K562 (cell line): ENCODE data around the gene CMTM4. TPM values are rescaled to one million over a fixed set of nuclear protein-coding genes. Genes with fewer than 3 reads are reported as not detected.
"Not testable (repeated sequence)": the region's sequence is repeated elsewhere in the genome, so short reads cannot be mapped to it uniquely, and the experiment has no call there.

Experiments
- ATAC-seq: fragments of 200-7000 bp; cut with Tn5 transposase; 3 replicates; pipeline ENCODE4 v1.9.1; 2020; ENCODE audit warnings: moderate library complexity
- BruUV-seq: library from RNA; stranded (reverse); fragments of 400-500 nt; replicated peaks from 2 replicates; lab custom pipeline; 2021; lab: Mats Ljungman, UMichigan
- CTCF ChIA-PET: fragments of 300-600 bp; formaldehyde crosslinking; extraction: SDS; loops from one replicate; lab custom pipeline; 2021; ENCODE audit warnings: low intra/inter-chr PET ratio; lab: Yijun Ruan, JAX
- POLR2A ChIA-PET: fragments of 300-600, 350-650 bp; sonication (Branson Sonifier 250); formaldehyde crosslinking; extraction: SDS; loops from one replicate; lab custom pipeline; 2021; ENCODE audit warnings: antibody characterized with exemption, inconsistent platforms; lab: Yijun Ruan, JAX
- DNase-seq, 4 experiments: peaks; one replicate each; pipeline versions ENCODE4 v3.0.0 to v3.0.0-alpha.2; 2011 to 2018; ENCODE audit warnings: low spot score in 3 of 4, mixed read lengths in 3 of 4; ENCODE audit errors: extremely low read depth in 1 of 4
- FAIRE-seq: peaks from 2 replicates; lab custom pipeline; 2011; peaks lifted over from hg19 to GRCh38; lab: Jason Lieb, UNC
- H2AFZ ChIP-seq: 2 replicates; pipeline ENCODE4 v1.6.0; 2011; ENCODE audit warnings: low read depth, low read length, control low read depth, inconsistent platforms
- H3K27ac ChIP-seq: fragments of 200-600 bp; 3 replicates; pipeline ENCODE4 v1.8.0; 2011; ENCODE audit warnings: low read depth, mild to moderate bottlenecking, control low read depth, inconsistent platforms, low read length, moderate library complexity, mixed read lengths; ENCODE audit errors: extremely low read depth
- H3K27me3 ChIP-seq, 2 experiments: fragments of 300-600 bp in 1 of 2; 2 replicates in 1 of 2; 3 replicates in 1 of 2; pipeline versions ENCODE4 v1.6.0 to v1.8.0; 2011; ENCODE audit warnings: inconsistent platforms in 2 of 2, low read length in 2 of 2, mild to moderate bottlenecking in 1 of 2, mixed read lengths in 1 of 2, moderate library complexity in 1 of 2; ENCODE audit not compliant: control insufficient read depth in 2 of 2, insufficient read depth in 2 of 2
- H3K36me3 ChIP-seq: fragments of 300-600 bp; 3 replicates; pipeline ENCODE4 v1.8.0; 2011; ENCODE audit warnings: mild to moderate bottlenecking, low read length, inconsistent platforms; ENCODE audit not compliant: control insufficient read depth, insufficient read depth
- H3K4me1 ChIP-seq, 2 experiments: fragments of 200-600 bp in 1 of 2; replicated peaks in 1 of 2; 2 replicates in 1 of 2; 3 replicates in 1 of 2; pipeline versions ENCODE4 v1.5.1 to v1.8.0; 2011; ENCODE audit warnings: inconsistent platforms in 2 of 2, low read length in 2 of 2, mild to moderate bottlenecking in 1 of 2, mixed read lengths in 1 of 2, moderate library complexity in 1 of 2; ENCODE audit not compliant: control insufficient read depth in 2 of 2, insufficient read depth in 2 of 2
- H3K4me2 ChIP-seq: 2 replicates; pipeline ENCODE4 v1.6.1; 2011; ENCODE audit warnings: low read length, control low read depth, inconsistent platforms, mixed read lengths; ENCODE audit not compliant: insufficient read depth
- H3K4me3 ChIP-seq: fragments of 200-600 bp; sonication (generic), shearing (Covaris generic); 2 replicates; pipeline ENCODE4 v1.5.1; 2016; ENCODE audit warnings: control low read depth, inconsistent platforms
- H3K79me2 ChIP-seq: fragments of 200-600 bp; 3 replicates; pipeline ENCODE4 v1.8.0; 2011; ENCODE audit warnings: low read length, inconsistent platforms; ENCODE audit not compliant: control insufficient read depth, insufficient read depth
- H3K9ac ChIP-seq, 2 experiments: 2 replicates each; pipeline versions ENCODE4 v1.6.0 to v1.6.1; 2011; ENCODE audit warnings: low read depth in 2 of 2, low read length in 2 of 2, control low read depth in 1 of 2, inconsistent platforms in 1 of 2, mild to moderate bottlenecking in 1 of 2, mixed read lengths in 1 of 2; ENCODE audit not compliant: insufficient read depth in 1 of 2
- H3K9me1 ChIP-seq: one replicate; pipeline ENCODE4 v1.6.0; 2011; ENCODE audit warnings: inconsistent platforms, mild to moderate bottlenecking, low read length, moderate library complexity; ENCODE audit not compliant: control insufficient read depth, insufficient read depth
- H3K9me3 ChIP-seq: replicated peaks from 2 replicates; pipeline ENCODE4 v1.5.1; 2011; ENCODE audit warnings: low read depth, low read length, inconsistent platforms; ENCODE audit not compliant: control insufficient read depth, insufficient read depth
- H4K20me1 ChIP-seq: replicated peaks from 2 replicates; pipeline ENCODE4 v1.6.1; 2011; ENCODE audit warnings: low read length, inconsistent platforms, mixed read lengths; ENCODE audit not compliant: control insufficient read depth, insufficient read depth
- GTF2E2 ChIP-seq: fragments of 200-800 bp; sonication (Bioruptor generic); IDR thresholded peaks from 2 replicates; pipeline ENCODE4 v1.6.1; 2016; ENCODE audit warnings: missing genetic modification characterization, missing compliant biosample characterization
- LARP7 ChIP-seq: fragments of 450-650 bp; IDR thresholded peaks from 2 replicates; pipeline ENCODE4 v1.6.1; 2016
- PHB2 ChIP-seq: fragments of 450-650 bp; IDR thresholded peaks from 2 replicates; pipeline ENCODE4 v1.6.1; 2017; ENCODE audit warnings: low read depth
- SMARCA5 ChIP-seq: fragments of 450-650 bp; IDR thresholded peaks from 2 replicates; pipeline ENCODE4 v1.6.1; 2016
- ZNF316 ChIP-seq: fragments of 450-650 bp; IDR thresholded peaks from 2 replicates; pipeline ENCODE4 v1.6.1; 2016
- WGBS: fragments of 100-300 bp; shearing (Covaris generic); methylation state at CpG from one replicate; pipeline ENCODE4 v1.1.6; 2016; ENCODE audit warnings: low coverage, mixed read lengths; ENCODE audit not compliant: insufficient coverage; ENCODE audit errors: missing lambda C conversion rate; 5-methylcytosine and 5-hydroxymethylcytosine counted together
- in situ Hi-C: fragments of 300-500 bp; cut with MboI; formaldehyde crosslinking; loops from 4 replicates; pipeline ENCODE4 v1.15.0; 2018; ENCODE audit warnings: inconsistent platforms, mixed read lengths
- intact Hi-C: fragments of 100-400 bp; cut with micrococcal nuclease; formaldehyde crosslinking; loops from 2 replicates; pipeline ENCODE4 v1.14.2; 2022
- polyA plus RNA-seq, 8 experiments: library from polyadenylated mRNA; depleted of rRNA in 4 of 8; stranded (reverse) in 5 of 8; unstranded in 3 of 8; fragments of >200 nt; fragmentation: Nextera tagmentation in 2 of 8; fragmentation: Illumina TruSeq in 1 of 8; extraction: Ambion mirVana in 2 of 8; extraction: Trizol in 1 of 8; gene quantifications; 2 replicates each; pipeline versions ENCODE4 v1.2.1 to v1.2.3, GENCODE V29; 2011 to 2014; ENCODE audit warnings: inconsistent platforms in 1 of 8, missing spikeins in 1 of 8
- total RNA-seq, 7 experiments: library from RNA; depleted of rRNA in 6 of 7; stranded (reverse); fragments of >200 nt in 6 of 7; fragmentation: Illumina TruSeq in 2 of 7; extraction: Trizol in 2 of 7; gene quantifications; 2 replicates each; pipeline versions ENCODE4 v1.2.1 to v1.2.3, GENCODE V29; 2011 to 2021; ENCODE audit warnings: low replicate concordance in 1 of 7
- TF ChIP-seq, protein P1 (sequence below): fragments of 450-650 bp; IDR thresholded peaks from 2 replicates; pipeline ENCODE4 v1.6.1; 2016; ENCODE audit warnings: low read depth
- TF ChIP-seq, protein P2 (sequence below), 2 experiments: fragments of 450-650 bp; IDR thresholded peaks; 2 replicates each; pipeline ENCODE4 v1.6.1; 2016

Gene CMTM4
- total and polyA plus RNA-seq, 9 of the 15 experiments (the other 6 are each of a cell fraction or from before 2014, with no cell fraction given), result 2.0 to 21.3 (median 12.5) TPM

DNA sequence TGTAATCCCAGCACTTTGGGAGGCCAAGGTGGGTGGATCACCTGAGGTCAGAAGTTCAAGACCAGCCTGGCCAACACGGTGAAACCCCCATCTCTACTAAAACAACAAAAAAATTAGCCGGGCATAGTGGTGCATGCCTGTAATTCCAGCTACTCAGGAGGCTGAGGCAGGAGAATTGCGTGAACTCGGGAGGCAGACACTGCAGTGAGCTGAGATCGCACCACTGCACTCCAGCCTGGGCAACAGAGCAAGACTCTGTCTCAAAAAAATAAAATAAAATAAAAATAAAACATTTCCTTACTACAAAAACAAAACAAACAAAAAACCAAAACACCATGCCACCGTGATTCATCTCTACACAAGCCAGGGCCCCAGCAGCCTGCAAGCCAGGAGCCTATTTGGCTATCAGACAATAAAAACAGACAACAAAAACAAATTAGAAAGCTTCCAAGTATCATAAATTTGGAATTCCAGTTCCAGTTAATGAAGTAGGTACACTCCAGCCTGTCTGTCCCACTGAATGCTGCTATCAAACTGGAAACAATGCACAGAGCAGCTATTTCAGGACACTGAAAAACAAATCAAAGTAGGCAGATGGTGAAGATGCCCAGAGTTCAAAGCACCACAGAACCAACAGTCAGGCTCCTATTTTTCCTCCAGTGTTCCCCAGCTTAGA is 34.7 kb downstream of the CMTM4 start:
- intact Hi-C loops, result loop anchor here (2.0 to 5.0 kb wide), 2 partner anchors 80 to 211 kb away; no protein-coding TSS in a partner anchor
- Histone ChIP-seq H3K79me2 (peaks cover 20% of the 10 kb centered on the region), H3K4me1 (peaks cover 19 to 30% of the 10 kb centered on the region in 2 experiments; a peak in 4 of 5 replicates), H3K9ac (peak overlapping the region in 1 of 2 experiments; percentile 57; a peak in 1 of 4 replicates), H3K27ac (peak overlapping the region; percentile 77)
- TF ChIP-seq, protein P1, sequence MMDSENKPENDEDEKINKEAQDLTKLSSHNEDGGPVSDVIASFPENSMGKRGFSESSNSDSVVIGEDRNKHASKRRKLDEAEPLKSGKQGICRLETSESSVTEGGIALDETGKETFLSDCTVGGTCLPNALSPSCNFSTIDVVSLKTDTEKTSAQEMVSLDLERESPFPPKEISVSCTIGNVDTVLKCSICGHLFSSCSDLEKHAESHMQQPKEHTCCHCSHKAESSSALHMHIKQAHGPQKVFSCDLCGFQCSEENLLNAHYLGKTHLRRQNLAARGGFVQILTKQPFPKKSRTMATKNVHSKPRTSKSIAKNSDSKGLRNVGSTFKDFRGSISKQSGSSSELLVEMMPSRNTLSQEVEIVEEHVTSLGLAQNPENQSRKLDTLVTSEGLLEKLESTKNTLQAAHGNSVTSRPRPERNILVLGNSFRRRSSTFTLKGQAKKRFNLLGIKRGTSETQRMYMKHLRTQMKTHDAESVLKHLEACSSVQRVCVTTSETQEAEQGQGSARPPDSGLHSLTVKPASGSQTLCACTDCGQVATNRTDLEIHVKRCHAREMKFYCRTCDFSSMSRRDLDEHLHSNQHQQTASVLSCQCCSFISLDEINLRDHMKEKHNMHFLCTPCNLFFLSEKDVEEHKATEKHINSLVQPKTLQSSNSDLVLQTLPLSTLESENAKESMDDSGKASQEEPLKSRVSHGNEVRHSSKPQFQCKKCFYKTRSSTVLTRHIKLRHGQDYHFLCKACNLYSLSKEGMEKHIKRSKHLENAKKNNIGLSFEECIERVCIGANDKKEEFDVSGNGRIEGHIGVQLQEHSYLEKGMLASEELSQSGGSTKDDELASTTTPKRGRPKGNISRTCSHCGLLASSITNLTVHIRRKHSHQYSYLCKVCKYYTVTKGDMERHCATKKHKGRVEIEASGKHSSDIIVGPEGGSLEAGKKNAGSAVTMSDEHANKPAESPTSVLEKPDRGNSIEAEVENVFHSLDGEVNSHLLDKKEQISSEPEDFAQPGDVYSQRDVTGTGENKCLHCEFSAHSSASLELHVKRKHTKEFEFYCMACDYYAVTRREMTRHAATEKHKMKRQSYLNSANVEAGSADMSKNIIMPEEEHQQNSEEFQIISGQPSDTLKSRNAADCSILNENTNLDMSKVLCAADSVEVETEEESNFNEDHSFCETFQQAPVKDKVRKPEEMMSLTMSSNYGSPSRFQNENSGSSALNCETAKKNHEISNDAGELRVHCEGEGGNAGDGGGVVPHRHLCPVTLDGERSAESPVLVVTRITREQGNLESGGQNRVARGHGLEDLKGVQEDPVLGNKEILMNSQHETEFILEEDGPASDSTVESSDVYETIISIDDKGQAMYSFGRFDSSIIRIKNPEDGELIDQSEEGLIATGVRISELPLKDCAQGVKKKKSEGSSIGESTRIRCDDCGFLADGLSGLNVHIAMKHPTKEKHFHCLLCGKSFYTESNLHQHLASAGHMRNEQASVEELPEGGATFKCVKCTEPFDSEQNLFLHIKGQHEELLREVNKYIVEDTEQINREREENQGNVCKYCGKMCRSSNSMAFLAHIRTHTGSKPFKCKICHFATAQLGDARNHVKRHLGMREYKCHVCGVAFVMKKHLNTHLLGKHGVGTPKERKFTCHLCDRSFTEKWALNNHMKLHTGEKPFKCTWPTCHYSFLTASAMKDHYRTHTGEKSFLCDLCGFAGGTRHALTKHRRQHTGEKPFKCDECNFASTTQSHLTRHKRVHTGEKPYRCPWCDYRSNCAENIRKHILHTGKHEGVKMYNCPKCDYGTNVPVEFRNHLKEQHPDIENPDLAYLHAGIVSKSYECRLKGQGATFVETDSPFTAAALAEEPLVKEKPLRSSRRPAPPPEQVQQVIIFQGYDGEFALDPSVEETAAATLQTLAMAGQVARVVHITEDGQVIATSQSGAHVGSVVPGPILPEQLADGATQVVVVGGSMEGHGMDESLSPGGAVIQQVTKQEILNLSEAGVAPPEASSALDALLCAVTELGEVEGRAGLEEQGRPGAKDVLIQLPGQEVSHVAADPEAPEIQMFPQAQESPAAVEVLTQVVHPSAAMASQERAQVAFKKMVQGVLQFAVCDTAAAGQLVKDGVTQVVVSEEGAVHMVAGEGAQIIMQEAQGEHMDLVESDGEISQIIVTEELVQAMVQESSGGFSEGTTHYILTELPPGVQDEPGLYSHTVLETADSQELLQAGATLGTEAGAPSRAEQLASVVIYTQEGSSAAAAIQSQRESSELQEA, result 0 out of 2 replicates have a peak, but pooled peaks have one; percentile 24
- 0 out of 2 replicates have a peak, but pooled peaks have one; percentile 38 for TF ChIP-seq LARP7
- TF ChIP-seq SMARCA5, result 0 out of 2 replicates have a peak, but pooled peaks have one; percentile 25
- 0 out of 2 replicates have a peak, but pooled peaks have one; percentile 3 for TF ChIP-seq ZNF316
- 0 out of 2 replicates have a peak, but pooled peaks have one; percentile 3 for TF ChIP-seq GTF2E2 (tag)
- TF ChIP-seq PHB2, result 0 out of 2 replicates have a peak, but pooled peaks have one; percentile 14
- TF ChIP-seq, protein P2, sequence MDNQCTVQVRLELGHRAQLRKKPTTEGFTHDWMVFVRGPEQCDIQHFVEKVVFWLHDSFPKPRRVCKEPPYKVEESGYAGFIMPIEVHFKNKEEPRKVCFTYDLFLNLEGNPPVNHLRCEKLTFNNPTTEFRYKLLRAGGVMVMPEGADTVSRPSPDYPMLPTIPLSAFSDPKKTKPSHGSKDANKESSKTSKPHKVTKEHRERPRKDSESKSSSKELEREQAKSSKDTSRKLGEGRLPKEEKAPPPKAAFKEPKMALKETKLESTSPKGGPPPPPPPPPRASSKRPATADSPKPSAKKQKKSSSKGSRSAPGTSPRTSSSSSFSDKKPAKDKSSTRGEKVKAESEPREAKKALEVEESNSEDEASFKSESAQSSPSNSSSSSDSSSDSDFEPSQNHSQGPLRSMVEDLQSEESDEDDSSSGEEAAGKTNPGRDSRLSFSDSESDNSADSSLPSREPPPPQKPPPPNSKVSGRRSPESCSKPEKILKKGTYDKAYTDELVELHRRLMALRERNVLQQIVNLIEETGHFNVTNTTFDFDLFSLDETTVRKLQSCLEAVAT (IDR thresholded peaks at IDR 0.05), result 0 out of 4 replicates have a peak, but pooled peaks of 1 of the 2 experiments have one; percentile 38
- 59% methylated on average over 6 of the region's 6 CpGs for WGBS
- H3K9me3 ChIP-seq, H3K9me1 ChIP-seq, H2AFZ ChIP-seq, ATAC-seq, H3K4me3 ChIP-seq, H3K36me3 ChIP-seq, BruUV-seq, H3K27me3 ChIP-seq, H4K20me1 ChIP-seq, DNase-seq, in situ Hi-C loops, H3K4me2 ChIP-seq, FAIRE-seq: not testable (repeated sequence)
- ChIA-PET POLR2A (interaction anchor here (0.6 to 1.9 kb wide), 13 partner anchors 10 to 836 kb away, joined by 3 to 15 read pairs (median 4); partner anchors contain the start of genes CMTM4 and PDP2), CTCF (interaction anchor here (0.6 kb wide), 1 partner anchor 35 kb away, joined by 3 read pairs; no protein-coding TSS in a partner anchor)
